Urinary bladder (tissue), 4 donors: ENCODE measurements around the gene CLDN7. TPM values are rescaled to one million over a fixed set of nuclear protein-coding genes. Genes with fewer than 3 reads are reported as not detected.

Experiments
- DNase-seq: peaks from one replicate; pipeline ENCODE4 v3.0.0-alpha.2; 2015; ENCODE audit errors: extremely low spot score
- H3K27ac ChIP-seq: one replicate; pipeline ENCODE4 v1.5.1; 2013; ENCODE audit warnings: low read depth, mild to moderate bottlenecking, moderate library complexity
- H3K36me3 ChIP-seq: one replicate; pipeline ENCODE4 v1.6.1; 2013; ENCODE audit warnings: mild to moderate bottlenecking, moderate library complexity; ENCODE audit not compliant: insufficient read depth
- H3K4me1 ChIP-seq: one replicate; pipeline ENCODE4 v1.6.1; 2013; ENCODE audit warnings: mild to moderate bottlenecking, moderate library complexity; ENCODE audit not compliant: insufficient read depth
- H3K4me3 ChIP-seq: one replicate; pipeline ENCODE4 v1.5.1; 2013; ENCODE audit warnings: low read depth, low read length
- WGBS: extraction: QIAGEN DNeasy Blood & Tissue Kit; methylation state at CpG from one replicate; pipeline ENCODE4 v1.1.7; 2013; 5-methylcytosine and 5-hydroxymethylcytosine counted together
- polyA plus RNA-seq: library from polyadenylated mRNA; stranded (reverse); fragments of 200-250 nt; gene quantifications from one replicate; pipeline ENCODE4 v1.2.3, GENCODE V29; 2013
- total RNA-seq: library from RNA; depleted of rRNA; stranded (reverse); fragments of >200 nt; gene quantifications from one replicate; pipeline ENCODE4 v1.2.3, GENCODE V29; 2014
- donor health status: healthy with polysubstance abuse.
- donor health status: healthy.

CLDN7 gene
- total and polyA plus RNA-seq, 2 donors: 24.2 to 34.4 TPM

DNA sequence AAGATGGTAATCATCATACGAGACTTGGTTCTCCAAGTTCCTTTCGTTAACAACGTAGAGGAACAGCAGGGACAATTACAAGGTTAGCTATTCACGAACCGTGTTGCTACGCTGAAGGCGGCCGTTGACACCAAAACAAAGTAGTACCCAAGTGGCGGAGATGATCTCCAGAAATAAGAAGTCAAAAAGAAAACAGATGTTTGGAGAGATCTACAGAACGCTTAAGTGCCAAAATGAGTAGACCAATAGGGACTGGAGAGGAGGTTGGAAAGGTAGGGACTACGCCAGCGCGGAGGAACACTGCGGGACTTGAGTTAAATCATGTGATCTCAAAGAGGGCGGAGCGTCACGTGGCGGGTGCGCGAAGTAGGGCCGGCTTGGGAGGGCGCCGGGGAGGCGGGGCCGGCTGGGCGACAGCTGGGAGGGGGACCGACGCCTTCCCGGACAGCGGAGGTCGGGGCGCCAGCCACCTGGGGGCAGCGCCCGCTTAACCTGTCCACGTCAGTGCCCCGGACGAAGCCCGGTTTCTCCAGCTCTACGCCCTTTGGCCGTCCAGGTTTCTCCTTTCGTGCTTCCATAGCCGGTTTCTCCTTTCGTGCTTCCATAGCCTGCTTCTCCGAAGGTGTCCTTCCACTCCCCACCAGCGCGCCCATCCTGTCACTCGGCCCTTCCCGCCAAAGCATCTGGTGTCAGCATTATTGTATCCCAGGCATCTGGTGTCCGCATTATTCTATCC, 19.4 kb downstream of the CLDN7 start:
- peak; percentile 95 for DNase-seq
- Histone ChIP-seq H3K4me3 (peak overlapping the region; percentile 80), H3K4me1 (no peaks in the 10 kb centered on the region), H3K36me3 (no peaks in the 10 kb centered on the region), H3K27ac (peak overlapping the region; percentile 92)
- 1% methylated on average over 49 of the region's 49 CpGs for WGBS

DNA sequence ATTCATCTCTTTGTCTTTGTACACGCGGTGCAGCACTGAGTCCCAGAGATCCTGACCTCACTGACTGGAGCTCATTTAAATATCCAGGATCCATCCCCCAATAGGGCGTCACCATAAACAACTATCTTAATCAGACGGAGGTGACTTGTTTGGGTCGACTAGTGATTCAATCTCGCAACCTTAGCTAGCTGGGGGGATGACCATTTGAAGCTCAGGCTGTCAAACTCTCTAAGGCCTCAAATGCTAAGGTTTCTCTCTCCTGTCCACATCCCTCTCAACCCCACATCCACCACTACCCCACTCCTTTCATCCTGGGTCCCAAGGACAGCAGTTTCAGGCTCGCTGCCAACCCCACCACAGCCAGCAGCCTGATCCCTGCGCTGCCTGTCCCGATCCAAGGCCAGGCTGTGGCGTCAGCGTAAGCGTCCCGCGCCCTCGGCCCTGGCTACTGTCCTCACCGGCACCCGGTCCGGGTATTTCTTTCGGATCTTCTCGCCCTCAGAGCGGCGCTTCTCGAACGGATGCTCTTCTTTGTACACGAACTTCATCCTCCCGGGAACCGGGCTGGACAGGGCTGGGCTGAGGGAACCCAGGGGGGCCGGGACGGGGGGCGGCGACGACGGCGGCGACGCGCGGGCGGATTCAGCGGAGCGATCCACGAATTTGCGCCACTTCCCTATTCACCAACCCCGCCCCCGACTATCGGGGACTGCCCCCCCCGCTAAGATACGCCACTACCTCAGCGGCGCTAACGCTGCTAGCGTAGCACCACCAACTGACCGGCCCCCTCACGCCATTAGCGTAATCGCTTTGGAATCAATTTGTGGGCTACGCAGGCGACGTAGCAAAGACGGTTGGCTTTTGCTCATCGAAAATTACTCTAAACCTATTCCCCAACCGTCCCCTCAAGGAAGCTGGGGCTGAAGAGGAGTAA, 20.2 kb downstream of the CLDN7 start, which contains the start of gene GABARAP:
Gene GABARAP, minus strand, starts transcription at position 667 of the 934 bp plus-strand sequence. Its CDS starts 119 bp downstream, at position 548.
- H3K36me3 ChIP-seq: no peaks in the 10 kb centered on the region
- DNase-seq: peak; percentile 92
- peak within 1 kb of the TSS; percentile 99 for H3K27ac ChIP-seq
- H3K4me1 ChIP-seq: no peaks in the 10 kb centered on the region
- peak within 1 kb of the TSS; percentile 80 for H3K4me3 ChIP-seq
- WGBS: under 1% methylated on average over 62 of the region's 62 CpGs

DNA sequence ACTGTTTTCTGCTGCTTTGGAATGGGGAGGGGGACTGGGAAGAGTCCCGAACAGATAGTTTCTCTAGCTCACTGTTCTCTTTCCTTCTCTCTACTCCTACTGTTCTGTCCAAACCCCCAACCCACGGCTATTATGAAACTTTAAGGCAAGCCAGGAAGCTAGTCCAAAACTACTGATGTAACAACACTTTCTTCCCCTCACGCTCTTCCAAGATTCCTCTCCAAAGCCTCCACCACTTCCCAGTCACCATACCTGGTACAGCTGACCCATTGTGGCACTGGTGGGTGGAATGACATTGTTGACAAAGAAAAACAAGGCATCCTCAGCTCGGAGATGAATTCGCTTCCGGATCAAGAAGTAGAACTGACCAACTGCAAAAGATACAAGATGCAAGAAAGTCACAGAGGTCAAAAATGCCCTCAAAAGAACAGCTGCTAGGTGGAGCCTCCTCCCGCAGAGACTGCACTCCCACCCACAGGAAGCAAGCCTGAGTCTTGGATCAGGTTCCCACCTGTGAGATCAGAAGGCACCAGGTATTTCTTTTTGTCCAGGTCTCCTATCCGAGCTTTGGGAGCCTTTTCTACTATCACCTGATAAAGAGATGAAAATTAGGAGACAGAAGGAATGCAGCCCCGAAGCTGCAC, 21.1 kb downstream of the CLDN7 start:
- peak overlapping the region; percentile 99 for H3K27ac ChIP-seq
- H3K4me1 ChIP-seq: no peaks in the 10 kb centered on the region
- DNase-seq: no peak
- H3K4me3 ChIP-seq: peak overlapping the region; percentile 80
- WGBS: 33% methylated on average over 9 of the region's 9 CpGs
- H3K36me3 ChIP-seq: no peaks in the 10 kb centered on the region

DNA sequence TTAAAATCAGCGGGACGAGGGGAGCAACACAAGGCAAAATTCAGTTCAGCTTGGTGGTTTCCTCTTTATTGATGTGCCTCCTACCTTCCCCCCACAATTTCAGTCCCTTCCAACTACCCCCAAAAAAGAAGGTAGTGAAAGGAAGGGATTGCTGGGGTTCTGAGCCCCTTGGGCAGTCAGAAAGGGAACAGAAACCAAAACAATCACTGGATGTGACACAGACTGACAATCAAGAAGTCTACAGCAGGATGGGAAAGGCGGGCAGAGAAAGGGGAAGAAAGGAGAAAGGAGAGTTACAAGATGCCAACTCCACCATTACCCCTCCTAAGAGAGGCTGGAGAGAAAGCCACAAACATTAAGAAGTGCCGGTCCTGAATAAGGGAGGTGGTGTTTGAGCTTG, 21.9 kb downstream of the CLDN7 start:
- H3K36me3 ChIP-seq: no peaks in the 10 kb centered on the region
- no peaks in the 10 kb centered on the region for H3K4me1 ChIP-seq
- no peak overlapping the region for H3K4me3 ChIP-seq
- no peak for DNase-seq
- no peak overlapping the region for H3K27ac ChIP-seq
- WGBS: 69% methylated on average over 4 of the region's 4 CpGs

DNA sequence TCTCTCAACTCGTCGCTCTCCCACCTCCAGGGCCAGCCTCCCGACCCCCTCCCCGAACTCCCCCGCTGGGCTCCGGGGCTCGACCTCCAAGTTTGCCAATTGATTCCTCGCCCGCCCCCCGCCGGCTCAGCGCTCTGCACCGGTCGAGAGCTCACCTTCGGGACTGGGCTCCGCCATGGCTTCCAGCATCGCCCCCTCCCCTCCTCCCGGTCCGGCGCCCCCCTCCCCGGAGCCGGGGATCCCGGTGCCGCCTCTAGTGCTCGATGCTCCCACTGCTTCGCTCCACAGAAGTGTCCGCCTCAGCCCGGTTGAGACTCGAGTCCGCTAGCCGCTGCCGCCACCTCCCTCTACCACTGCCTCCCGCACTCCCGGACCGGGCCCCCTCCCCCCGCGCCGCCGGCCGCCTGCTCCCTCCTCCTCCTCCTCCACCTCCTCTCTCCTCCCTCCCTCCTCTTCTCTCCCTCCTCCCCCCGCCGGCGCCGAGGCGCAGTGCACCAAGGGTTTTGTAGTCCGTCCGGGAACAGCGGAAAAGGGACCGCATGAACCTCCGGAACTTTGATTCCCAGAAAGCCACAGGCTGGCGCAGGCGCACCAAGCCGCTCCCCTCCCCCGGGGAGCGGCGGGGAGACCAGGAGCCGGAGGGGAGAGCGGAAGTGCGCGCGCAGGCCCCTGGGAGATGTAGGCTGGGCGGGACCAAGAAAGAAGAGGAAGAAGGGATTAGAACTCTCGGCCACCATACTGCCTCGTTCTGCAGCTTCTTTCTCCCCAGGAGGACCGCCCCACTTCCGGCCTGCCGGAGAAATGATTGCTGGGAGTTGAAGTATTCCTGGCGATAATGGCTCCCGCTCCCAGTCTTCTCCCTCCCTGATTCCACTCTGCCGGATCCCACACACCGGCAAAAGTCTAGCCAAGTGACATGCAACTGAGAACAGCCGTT, 22.9 kb downstream of the CLDN7 start, which contains the start of gene PHF23:
Gene PHF23, minus strand, starts transcription at position 367 of the 937 bp plus-strand sequence. Its CDS starts 178 bp downstream, at position 189.
- Histone ChIP-seq H3K4me3 (peak within 1 kb of the TSS; percentile 92), H3K4me1 (no peaks in the 10 kb centered on the region), H3K36me3 (no peaks in the 10 kb centered on the region), H3K27ac (peak within 1 kb of the TSS; percentile 97)
- WGBS: 1% methylated on average over 72 of the region's 72 CpGs
- peak; percentile 99 for DNase-seq

DNA sequence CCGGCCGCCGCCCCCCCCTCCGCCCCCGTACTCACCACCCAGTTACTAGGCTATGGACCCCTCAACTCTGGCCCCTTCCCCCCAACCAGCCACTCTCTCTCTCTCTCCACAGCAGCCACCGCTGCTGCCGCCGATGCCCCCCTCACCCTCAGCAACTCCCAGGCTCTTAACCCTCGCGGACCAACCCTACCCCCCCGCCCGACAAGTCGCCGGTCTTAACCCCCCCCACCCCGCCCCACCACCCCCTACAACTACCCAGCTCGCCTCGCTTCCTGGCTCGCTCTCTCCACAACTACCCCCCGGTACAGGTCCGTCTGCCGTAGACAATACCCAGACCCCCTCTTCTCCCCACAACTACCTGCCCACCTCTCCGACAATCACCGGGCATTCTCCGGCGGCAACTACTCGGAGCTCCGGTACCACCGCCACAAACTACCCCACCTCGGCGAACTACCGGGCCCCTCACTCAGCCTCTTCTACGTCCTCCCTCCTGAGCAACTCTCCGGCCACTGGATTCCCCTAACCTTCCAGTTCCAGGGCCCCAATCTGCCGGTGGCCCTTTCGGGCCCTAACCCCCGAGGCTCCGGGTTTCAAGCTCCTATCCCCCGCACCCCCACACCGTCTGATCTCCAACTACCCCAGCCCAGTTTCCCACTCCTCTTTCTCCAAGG, 23.7 kb downstream of the CLDN7 start:
- no peak for DNase-seq
- Histone ChIP-seq H3K4me1 (no peaks in the 10 kb centered on the region), H3K27ac (peak overlapping the region; percentile 97), H3K4me3 (peak overlapping the region; percentile 92), H3K36me3 (no peaks in the 10 kb centered on the region)
- WGBS: 1% methylated on average over 39 of the region's 39 CpGs

DNA sequence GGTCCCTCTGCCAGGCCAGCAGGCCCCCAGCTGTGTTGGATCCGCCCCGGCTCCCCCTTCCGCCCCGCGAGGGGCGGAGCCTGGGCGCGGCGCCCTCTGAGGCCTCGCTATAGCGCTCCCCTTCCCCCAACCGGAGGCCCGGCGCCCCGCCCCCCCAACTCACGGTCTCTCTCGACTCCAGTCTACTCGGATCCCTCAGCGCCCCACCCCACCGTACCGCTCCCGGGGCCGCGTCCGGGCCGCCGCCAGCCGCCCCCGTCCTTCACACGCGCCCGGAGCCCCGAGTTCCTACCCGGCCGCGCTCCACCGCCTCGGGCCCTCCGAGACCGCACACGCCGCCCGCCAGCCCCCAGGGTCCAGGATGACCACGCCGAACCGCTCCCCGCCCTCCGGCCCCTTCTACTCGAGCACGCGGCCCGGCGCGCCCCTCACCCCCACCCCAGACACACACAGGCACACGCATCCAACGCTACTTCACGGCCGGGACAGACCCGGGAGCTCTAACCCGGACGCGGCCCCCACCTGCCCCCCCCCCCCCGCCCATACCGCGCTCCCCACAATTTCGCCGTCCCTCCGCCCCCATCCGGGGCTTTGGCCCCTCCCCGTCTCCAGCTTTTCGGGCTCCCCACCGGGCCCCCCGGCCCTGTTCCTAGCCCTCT, 24.4 kb downstream of the CLDN7 start:
- Histone ChIP-seq H3K4me3 (peak overlapping the region; percentile 92), H3K36me3 (no peaks in the 10 kb centered on the region), H3K27ac (peak overlapping the region; percentile 97), H3K4me1 (no peaks in the 10 kb centered on the region)
- DNase-seq: no peak
- 1% methylated on average over 73 of the region's 73 CpGs for WGBS

DNA sequence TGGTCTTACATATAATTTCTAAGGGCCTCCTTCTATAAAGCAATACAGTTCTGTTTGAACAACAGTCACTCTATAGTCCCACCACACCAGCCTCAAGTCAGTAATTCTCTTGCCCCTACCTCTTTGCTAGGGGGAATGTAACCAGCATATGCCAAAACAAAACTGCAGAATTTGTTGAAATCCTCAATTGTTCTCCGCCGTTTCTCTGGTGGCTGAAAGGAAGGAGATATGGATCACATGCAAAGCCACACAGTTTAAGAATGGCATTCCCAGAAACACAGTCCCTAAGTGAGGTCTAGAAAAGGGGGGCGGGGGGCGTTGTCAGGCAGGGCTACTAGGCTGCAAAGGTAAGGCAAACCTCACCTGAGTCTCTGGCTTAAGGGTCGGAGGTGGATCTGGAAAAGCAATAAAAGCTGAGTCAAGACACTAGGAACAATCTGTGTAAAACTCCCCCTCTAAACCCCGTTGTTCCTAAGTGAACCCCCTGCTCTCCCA, 25.0 kb downstream of the CLDN7 start:
- no peaks in the 10 kb centered on the region for H3K4me1 ChIP-seq
- WGBS: 32% methylated on average over 6 of the region's 6 CpGs
- DNase-seq: no peak
- H3K4me3 ChIP-seq: peak overlapping the region; percentile 92
- no peaks in the 10 kb centered on the region for H3K36me3 ChIP-seq
- peak overlapping the region; percentile 97 for H3K27ac ChIP-seq

DNA sequence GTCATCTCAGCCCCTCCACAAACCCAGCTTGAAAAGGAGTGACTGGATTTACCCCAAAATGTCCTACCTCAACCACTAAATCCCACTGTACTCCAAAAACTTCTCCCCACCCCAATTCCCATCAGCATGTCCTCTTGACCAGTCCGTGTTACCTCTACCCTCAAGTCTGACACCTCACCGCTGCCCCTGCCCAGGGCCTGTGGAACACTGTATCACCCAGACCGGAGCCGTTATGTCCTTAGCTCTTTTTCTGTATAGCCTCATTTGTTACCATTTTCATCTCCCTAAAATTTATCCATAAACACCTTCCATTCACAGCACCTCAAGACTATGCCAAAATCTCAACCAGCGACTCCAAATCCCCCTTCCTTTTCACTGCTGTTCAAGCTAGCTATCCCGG, 25.5 kb downstream of the CLDN7 start:
- Histone ChIP-seq H3K4me1 (no peaks in the 10 kb centered on the region), H3K36me3 (no peaks in the 10 kb centered on the region), H3K27ac (no peak overlapping the region), H3K4me3 (no peak overlapping the region)
- 85% methylated on average over 6 of the region's 6 CpGs for WGBS
- no peak for DNase-seq

DNA sequence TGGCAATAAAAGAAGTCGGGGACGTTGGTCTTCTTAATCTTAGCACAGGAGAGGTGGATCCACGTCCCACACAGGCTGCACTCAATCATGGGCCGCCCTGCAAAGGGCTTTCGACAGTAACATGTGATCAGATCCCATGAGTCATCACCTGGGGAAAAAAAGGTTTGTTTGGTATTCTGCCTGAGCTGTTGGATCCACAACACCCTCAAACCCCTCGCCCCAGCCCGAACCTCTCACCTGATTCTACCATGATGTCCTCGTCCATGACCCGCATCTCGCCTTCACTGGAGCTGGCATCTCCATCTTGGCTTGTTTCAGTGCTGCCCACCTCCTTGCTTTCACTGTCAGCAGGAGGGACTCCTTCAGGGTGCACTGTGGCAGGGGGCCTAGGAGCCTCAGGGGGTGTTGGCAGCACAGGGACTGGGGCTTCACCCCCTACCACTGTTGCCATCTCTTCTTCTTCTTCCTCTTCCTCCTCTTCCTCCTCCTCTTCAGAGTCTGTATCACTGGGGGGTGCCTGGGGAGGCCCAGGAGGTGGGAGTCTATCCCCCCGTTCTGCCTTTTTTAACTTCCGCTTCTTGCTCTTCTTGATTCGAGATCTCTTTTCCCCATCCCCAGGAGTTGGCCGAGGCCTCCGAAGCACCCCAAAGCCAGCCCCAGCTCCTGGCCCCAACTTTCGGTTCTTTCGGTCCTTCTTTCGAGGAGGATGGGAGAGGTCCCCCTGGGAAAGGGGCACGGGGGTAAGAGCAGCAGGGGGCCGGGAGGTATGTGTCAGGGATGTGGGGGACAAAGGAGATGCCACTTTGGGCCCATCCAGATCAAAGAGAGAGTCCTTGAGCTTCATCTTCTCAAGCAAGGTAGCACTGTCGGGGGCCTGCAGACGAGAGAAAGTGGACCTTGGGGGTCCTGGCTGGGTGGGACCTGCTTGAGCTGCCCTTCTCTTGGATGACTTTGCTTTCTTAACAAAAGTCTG, 26.3 kb downstream of the CLDN7 start:
- no peak for DNase-seq
- 83% methylated on average over 22 of the region's 22 CpGs for WGBS
- Histone ChIP-seq H3K4me3 (no peak overlapping the region), H3K27ac (no peak overlapping the region), H3K4me1 (no peaks in the 10 kb centered on the region), H3K36me3 (no peaks in the 10 kb centered on the region)
